ENCODE results near the gene TCAIM. TPM values are rescaled to one million over a fixed set of nuclear protein-coding genes. Genes with fewer than 3 reads are reported as not detected.

Gene TCAIM
- total and polyA plus RNA-seq, 9 of the 15 experiments (the other 6 are each of a cell fraction or from before 2014, with no cell fraction given), result 19.7 to 53.3 (median 36.9) TPM

- Histone ChIP-seq H3K79me2 (ENCODE audit: control insufficient read depth, insufficient read depth, low read length) (peaks cover 28% of the 10 kb centered on the region), H3K9me3 (replicated peaks; ENCODE audit: control insufficient read depth, insufficient read depth, low read depth, low read length) (no peaks in the 10 kb centered on the region), H3K9ac (ENCODE audit: insufficient read depth in 1 of 2, low read depth in 2 of 2, low read length in 2 of 2) (peak overlapping the region in 1 of 2 experiments; percentile 88; a peak in 3 of 4 replicates), H3K27ac (ENCODE audit: extremely low read depth, low read depth, low read length) (peak overlapping the region; percentile 93; the same call in 2 of the 3 replicates), H2AFZ (ENCODE audit: low read depth, low read length) (peak overlapping the region; percentile 99), H3K4me3 (peak overlapping the region; percentile 65), H3K4me2 (ENCODE audit: insufficient read depth, low read length) (peak overlapping the region; percentile 95), H3K36me3 (ENCODE audit: control insufficient read depth, insufficient read depth, low read length) (no peaks in the 10 kb centered on the region; the same call in 2 of the 3 replicates), H3K27me3 (ENCODE audit: control insufficient read depth in 2 of 2, insufficient read depth in 2 of 2, low read length in 2 of 2) (no peaks in the 10 kb centered on the region), H3K9me1 (ENCODE audit: control insufficient read depth, insufficient read depth, low read length) (no peaks in the 10 kb centered on the region), H4K20me1 (replicated peaks; ENCODE audit: control insufficient read depth, insufficient read depth, low read length) (no peaks in the 10 kb centered on the region), H3K4me1 (replicated peaks in 1 of 2; ENCODE audit: control insufficient read depth in 2 of 2, insufficient read depth in 2 of 2, low read length in 2 of 2) (peaks cover 10 to 12% of the 10 kb centered on the region in 2 experiments; a peak in 3 of 5 replicates)
- ATAC-seq (no peak), DNase-seq (ENCODE audit: extremely low read depth in 1 of 4, low spot score in 3 of 4) (peak in 1 of 4 experiments; percentile 21), FAIRE-seq (no peak)
- BruUV-seq (replicated peaks), result no TSS peak
- CTCF ChIA-PET (ENCODE audit: low intra/inter-chr PET ratio), result no interaction called here
- POLR2A ChIA-PET, result interaction anchor here (0.7 to 2.9 kb wide), 7 partner anchors 16 to 636 kb away, joined by 3 to 16 read pairs (median 5); partner anchors contain the start of genes EXOSC7 and ZDHHC3
- 10% methylated on average over 11 of the region's 11 CpGs for WGBS (ENCODE audit: insufficient coverage, low coverage, missing lambda C conversion rate)
- intact Hi-C loops (cut with micrococcal nuclease), result loop anchor here (2.0 to 5.0 kb wide), 2 partner anchors 101 to 178 kb away; no protein-coding TSS in a partner anchor
- in situ Hi-C loops (cut with MboI), result no loop called here
- TF ChIP-seq MYBL2 (IDR thresholded peaks at IDR 0.05; ENCODE audit: low read depth) (no peak), MYBL2 (CRISPR knock-in tag; IDR thresholded peaks at IDR 0.05; ENCODE audit: borderline replicate concordance) (no peak), ARID3B (CRISPR knock-in tag; IDR thresholded peaks at IDR 0.05; ENCODE audit: borderline replicate concordance) (no peak), CREB5 (CRISPR knock-in tag; IDR thresholded peaks at IDR 0.05) (no peak), RBM34 (IDR thresholded peaks at IDR 0.05; ENCODE audit: borderline replicate concordance, insufficient read depth, low read length) (no peak), ZNF512 (tag; IDR thresholded peaks at IDR 0.05) (peak; percentile 65; the same call in 1 of the 2 replicates), ZNF232 (CRISPR knock-in tag; IDR thresholded peaks at IDR 0.05) (no peak), TCF7 (IDR thresholded peaks at IDR 0.05; ENCODE audit: borderline replicate concordance) (no peak), MAZ (CRISPR knock-in tag; conservative IDR thresholded peaks at IDR 0.05 in 1 of 2, IDR thresholded peaks at IDR 0.05 in 1 of 2) (0 out of 4 replicates have a peak, but pooled peaks of 1 of the 2 experiments have one; percentile 17), NR4A1 (CRISPR knock-in tag; IDR thresholded peaks at IDR 0.05) (no peak), NR4A1 (tag; IDR thresholded peaks at IDR 0.05) (no peak), SRSF1 (IDR thresholded peaks at IDR 0.05; ENCODE audit: low read depth, low read length) (no peak)
Observed at GRCh38 chr3:44339181-44340057, 853 bp downstream of the TCAIM start.

Measured in K562 (cell line).